ENCODE measurements around the gene TRPC5OS.
A peak's percentile ranks its signal among the peaks of the same experiment; 100 is the strongest.

The TRPC5OS gene

DNA sequence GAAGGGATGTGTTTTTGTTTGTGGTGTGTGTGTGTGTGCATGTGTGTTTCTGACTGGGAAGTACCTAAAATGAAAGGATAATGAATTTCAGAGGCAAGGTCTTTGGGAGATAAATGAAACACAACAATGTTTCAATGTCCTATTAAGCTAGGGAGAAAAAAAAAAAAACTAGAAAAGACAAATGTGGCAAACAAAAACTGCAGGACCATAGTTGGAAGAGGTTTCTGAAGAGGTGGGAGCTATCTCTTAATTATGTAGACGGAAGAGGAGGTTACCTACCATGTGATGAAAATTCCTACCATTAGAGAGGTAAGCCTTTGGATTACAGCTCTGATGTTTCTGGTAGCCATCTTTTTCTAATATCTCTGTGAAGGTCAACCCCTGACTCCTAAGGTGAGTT, at the start of gene TRPC5OS:
TRPC5OS (plus strand) TSS at position 301 of the 400 bp plus-strand sequence. CDS start 25,669 bp downstream, outside the sequence.
- no peak for DNase-seq

GRCh38 chrX:111829345-111829744, 46.6 kb upstream of the TRPC5OS start:
- DNase-seq, result no peak

DNA sequence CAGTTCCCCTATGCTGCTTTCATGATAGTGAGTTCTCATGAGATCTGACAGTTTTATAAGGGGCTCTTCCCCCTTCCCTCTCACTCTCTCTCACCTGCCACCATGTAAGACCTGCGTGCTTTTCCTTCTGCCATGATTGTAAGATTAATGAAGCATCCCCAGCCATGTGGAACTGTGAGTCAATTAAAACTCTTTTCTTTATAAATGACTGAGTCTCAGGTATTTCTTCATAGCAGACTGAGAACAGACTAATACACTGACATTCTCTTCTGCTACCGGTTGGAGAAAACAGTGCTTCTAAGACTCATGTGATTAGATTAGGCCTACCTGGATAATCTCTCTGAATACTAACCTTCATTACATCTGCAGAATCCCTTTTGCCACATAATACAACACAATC, 45.4 kb upstream of the TRPC5OS start:
- DNase-seq, result no peak

DNA sequence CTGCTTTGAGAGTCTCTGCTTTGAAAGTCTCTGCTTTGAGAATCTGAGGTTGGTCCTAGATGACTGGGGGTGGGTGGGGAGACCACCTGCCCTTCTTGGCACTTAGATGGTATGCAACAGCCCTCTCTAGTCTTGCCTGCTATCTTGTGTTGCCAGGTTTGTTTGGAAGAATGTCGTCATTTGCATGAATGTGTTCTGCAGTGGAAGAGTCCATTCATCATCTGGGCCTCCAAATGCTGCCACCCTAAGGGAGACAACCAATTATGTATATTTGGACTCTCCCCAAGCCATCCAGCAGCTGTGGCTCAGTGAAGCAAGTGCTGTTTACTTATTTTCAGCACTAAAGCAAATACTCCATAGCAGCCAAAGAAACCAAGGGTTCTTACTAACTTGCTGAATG, 44.6 kb upstream of the TRPC5OS start:
- no peak for DNase-seq

GRCh38 chrX:111837197-111837596, 38.8 kb upstream of the TRPC5OS start:
- DNase-seq, result no peak

GRCh38 chrX:111847491-111848133, 28.4 kb upstream of the TRPC5OS start:
- DNase-seq, result no peak

DNA sequence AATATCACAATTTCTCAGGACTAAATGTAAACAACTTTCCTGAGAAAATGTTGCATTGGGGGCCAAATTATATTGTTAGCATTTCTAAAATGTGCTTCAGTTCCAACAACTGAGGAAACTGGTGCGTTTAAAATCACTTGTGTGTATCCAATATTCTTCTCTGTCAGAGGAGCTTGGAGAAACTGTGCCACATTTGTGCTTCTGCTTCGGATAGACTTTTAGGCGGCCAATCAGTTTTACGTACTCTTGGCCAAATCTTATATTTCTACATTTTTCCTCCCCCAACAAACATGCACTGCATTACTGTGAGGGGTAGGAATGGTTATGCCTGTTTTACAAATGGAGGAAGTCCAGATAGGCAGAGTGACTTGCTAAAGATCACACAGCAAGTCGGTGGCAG, 27.4 kb upstream of the TRPC5OS start:
- DNase-seq, result no peak

DNA sequence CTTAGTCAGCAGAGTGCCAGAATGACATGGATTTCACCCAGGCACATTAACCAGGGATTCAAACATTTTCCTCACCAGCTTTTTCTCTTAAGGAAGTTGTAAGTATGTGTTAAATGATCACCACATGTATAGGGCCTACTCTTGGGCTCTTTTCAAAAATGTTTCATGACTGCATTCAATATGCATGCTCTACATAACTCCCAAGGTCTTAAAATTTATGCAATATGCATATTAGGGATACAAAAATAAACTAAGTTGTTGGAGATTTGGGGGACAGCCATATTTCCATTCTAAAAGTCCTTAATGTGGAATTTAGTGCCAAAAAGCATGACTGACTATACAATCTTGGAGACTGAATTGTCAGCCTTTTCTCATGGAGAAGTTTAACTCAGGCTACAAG, 25.0 kb upstream of the TRPC5OS start:
- DNase-seq, result no peak

DNA sequence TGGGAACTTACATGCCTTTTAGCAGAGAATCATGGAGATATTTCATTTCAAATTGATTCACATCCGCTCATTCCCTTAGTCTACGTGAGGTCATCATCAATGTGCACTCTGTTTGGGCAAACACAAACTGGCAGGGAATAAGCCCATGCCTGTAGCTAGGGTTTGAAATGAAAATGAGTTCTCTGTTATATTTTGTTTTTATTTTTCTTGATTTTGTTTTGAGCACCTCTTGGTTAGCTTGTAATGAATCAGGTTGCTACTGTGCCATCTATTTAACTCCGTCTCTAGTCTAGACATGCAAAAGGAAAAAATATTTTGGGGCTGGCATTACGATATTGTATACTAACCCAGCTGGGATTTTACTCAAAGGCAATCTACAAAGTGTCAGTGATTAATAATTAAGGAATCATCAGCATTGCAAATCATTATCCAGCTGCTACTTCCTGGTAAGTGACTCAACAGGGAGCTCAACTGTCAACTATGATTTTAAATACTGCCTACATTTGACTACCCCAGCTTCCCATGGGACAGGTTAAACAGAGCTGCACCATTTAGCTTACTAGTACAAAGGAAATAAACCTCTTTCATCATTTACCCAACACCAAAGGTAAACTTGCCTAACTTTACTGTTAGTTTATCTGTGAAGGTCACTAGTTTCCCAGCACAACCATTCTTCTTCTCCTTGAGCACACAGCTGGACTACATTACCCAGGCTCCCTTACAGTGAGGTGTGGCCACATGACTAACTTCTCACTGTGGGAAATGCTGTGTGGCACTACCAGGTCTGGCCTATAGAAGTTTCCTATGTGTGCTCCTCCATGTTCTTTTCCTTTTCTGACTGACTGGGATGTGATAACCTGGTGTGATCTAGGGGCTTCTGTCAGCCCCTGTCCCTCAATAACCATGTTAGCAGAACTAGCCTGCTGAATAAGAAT, 21.2 kb upstream of the TRPC5OS start:
- DNase-seq, result peak; percentile 2

GRCh38 chrX:111857534-111858060, 18.4 kb upstream of the TRPC5OS start:
- peak; percentile 68 for DNase-seq

DNA sequence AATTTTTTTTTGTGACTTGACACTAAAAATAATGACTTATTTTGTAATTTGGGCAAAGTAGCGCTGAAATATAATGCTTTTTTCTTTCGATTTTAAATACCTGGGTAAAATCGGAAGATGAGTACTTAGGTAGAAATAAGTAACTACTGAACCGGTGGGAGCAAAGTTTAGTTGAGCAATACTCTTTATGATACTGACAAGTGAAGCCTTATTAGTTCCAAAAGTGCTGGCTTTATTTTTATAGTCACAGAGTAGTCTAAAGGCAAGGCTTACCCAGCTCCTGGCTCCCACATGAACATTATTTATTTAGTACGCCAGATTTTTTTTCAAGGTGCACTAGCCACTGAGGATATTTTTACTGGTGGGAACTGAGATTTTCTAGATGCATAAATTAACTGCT, 14.4 kb upstream of the TRPC5OS start:
- DNase-seq, result no peak

GRCh38 chrX:111867236-111867635, 8.7 kb upstream of the TRPC5OS start:
- no peak for DNase-seq

DNA sequence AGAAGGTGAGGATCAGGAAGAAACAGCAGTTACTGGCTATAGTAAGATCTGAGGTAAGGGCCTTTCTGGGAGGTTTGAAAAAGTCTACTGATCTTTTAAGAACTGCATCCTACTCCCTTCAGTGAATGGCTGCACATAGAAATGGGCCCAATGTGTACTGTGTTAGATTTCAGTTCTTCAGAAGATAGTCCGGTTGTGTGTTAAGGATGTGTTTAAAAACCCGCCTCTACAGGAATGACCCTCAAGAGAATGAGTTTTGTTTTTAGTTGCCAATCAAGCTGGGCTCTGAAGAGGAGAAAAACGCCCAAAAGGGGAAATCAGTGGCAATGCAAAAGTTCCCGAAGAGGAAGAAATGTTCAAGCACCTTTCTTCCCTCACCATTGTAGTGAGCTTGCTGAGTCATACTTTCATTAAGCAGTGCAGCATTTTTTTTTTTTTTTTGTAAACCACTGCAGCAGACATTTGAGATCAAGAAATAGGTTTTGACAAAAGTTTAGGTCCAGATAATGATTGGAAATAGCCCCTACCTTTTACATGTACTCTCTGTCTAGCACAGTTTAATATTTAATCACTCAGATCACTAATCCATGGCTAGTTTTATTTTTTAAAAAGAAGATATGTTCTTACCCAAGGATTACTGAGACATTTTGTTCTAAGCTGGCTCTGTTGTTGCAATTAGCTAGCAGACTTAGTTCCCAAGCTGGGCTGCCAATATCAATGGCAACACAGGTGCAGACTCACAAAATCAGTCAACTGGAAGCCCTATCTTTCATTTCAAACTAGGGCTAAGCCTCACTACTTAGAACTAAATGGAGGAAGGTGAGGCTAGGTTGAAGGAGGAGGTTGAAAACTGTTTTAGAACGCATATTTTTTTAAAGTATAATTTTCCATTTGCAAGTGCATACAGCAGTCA, 7.0 kb upstream of the TRPC5OS start:
- DNase-seq, result peak; percentile 22

GRCh38 chrX:111869639-111870034, 6.3 kb upstream of the TRPC5OS start:
- peak; percentile 25 for DNase-seq

- no peak for DNase-seq
These were observed 1.7 kb upstream of the TRPC5OS start for GRCh38 chrX:111874241-111874640.

GRCh38 chrX:111876646-111877045, 665 bp downstream of the TRPC5OS start:
- DNase-seq, result no peak

GRCh38 chrX:111877681-111878080, 1.7 kb downstream of the TRPC5OS start:
- DNase-seq, result no peak

DNA sequence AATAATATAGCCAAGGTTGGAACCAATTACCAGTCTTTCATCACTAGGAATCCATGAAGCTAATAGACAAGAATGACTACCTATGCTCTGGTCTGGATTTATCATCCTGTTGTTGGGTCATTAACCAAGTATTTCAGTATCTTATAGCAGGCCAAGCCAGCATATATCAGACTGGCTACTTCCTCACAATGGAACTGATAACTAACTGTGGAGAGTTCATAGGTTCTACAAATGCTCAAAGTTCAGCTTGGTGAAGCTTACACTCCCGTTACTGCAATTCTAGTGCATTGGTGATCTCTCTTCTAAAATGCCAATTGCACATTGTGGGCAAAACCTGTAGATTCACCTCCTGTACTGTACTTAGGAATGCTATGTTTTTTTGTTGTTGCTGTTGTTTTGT, 4.8 kb downstream of the TRPC5OS start:
- DNase-seq, result no peak

DNA sequence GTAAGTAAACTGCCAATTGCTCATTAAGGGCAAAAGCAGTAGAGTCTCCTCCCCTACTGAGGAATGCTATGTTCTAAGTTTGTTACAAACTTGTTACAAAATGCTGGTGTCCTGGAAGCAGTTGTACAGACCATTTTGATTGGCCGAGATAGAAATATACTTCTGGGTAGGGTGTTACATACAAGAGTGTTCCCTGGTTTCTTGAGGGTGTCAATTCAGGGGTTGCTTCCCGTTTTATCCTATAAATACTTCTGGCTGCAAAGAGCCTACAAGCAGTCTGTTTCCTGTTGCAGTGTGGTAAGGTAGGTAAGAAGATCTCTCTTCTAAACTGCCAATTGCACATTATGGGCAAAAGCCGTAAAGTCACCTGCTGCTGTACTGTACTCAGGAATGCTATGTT, 5.7 kb downstream of the TRPC5OS start:
- DNase-seq, result no peak

- DNase-seq, result no peak
These were observed 10.7 kb downstream of the TRPC5OS start for GRCh38 chrX:111886678-111887077.

DNA sequence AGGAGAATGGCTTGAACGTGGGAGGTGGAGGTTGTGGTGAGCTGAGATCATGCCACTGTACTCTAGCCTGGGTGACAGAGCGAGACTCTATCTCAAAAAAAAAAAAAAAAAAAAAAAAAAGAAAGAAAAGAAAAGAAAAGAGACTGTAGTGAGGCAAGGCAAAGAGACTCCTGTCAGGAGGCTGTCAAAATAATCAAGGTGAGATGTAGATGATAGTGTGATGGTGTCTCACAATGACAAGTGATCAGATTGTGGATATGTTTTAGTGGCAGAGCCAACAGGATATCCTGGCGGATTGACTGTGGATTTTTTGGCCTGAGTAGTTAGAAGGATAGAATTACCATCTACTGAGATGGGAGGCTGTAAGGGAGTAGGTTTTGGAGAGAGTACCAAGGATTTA, 12.6 kb downstream of the TRPC5OS start:
- no peak for DNase-seq

DNA sequence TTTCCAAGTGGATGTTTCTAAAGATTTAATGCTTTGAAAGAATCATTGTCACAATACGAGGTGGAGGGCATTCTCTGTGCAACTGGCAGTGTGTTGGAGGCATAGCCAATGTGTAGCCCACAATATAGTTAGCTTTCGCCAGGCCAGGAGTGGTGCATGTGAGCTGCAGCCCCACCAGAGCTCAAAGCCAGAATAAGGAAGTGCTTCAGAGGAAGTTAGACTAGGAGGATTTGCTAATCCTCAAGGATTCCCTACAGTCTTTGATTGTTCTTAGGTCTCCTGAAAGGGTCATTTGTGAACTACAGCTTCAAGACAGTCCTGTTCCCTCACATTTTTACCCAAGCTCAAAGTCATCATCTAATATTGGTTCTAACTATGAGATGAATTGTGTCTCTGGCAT, 16.4 kb downstream of the TRPC5OS start:
- no peak for DNase-seq

GRCh38 chrX:111896148-111896547, 20.2 kb downstream of the TRPC5OS start:
- no peak for DNase-seq
